ENCODE results near the gene CREG2.

DNA sequence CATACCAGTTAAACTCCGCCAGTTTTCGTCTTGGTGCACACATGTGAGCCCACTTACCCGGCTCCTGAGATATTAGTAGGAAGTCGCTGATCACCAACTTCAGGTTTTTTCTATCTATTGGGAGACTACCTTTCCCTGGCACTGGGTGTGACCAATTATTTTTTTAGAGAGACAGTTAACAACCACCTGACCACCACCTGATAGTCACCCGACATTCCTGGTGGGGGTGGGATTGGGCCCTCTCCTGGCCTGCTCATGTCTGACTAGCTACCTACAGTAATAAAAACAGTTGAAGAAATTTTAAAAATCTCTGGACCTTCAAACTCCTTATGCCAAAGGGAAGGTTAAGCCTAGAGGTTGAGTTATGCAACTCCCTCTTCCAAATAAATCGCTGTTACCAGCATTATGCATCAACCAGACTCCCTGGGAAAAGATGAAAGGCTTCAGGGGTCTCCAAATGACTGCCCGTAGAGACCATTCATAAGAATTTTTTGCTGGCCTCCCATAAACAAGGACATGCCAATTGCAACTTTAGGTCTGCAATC, 27.8 kb downstream of the CREG2 start:
- TF ChIP-seq, protein P1, sequence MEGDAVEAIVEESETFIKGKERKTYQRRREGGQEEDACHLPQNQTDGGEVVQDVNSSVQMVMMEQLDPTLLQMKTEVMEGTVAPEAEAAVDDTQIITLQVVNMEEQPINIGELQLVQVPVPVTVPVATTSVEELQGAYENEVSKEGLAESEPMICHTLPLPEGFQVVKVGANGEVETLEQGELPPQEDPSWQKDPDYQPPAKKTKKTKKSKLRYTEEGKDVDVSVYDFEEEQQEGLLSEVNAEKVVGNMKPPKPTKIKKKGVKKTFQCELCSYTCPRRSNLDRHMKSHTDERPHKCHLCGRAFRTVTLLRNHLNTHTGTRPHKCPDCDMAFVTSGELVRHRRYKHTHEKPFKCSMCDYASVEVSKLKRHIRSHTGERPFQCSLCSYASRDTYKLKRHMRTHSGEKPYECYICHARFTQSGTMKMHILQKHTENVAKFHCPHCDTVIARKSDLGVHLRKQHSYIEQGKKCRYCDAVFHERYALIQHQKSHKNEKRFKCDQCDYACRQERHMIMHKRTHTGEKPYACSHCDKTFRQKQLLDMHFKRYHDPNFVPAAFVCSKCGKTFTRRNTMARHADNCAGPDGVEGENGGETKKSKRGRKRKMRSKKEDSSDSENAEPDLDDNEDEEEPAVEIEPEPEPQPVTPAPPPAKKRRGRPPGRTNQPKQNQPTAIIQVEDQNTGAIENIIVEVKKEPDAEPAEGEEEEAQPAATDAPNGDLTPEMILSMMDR (IDR thresholded peaks at IDR 0.05): no peak
- TF ChIP-seq EP300 (IDR thresholded peaks at IDR 0.05) (no peak), POLR2A (IDR thresholded peaks at IDR 0.05; ENCODE audit: low read depth) (no peak)

Measured in esophagus muscularis mucosa (tissue), 4 donors.